AG04449 (cell line): ENCODE data around the gene CCDC171.

Experiments used
- CTCF ChIA-PET: fragments of 350-600 bp; formaldehyde crosslinking; extraction: SDS; loops from one replicate; lab custom pipeline; 2021; ENCODE audit warnings: antibody characterized with exemption; lab: Yijun Ruan, JAX
- POLR2A ChIA-PET: fragments of 400-600, 350-600 bp; formaldehyde crosslinking; extraction: SDS; loops from one replicate; lab custom pipeline; 2020; ENCODE audit warnings: antibody characterized with exemption, inconsistent platforms; lab: Yijun Ruan, JAX
- DNase-seq: peaks from one replicate; pipeline ENCODE4 v3.0.0-alpha.2; 2010; ENCODE audit warnings: low read depth, low spot score
- H3K4me3 ChIP-seq: 2 replicates; pipeline ENCODE4 v1.5.1; 2011; ENCODE audit warnings: low read depth, mild to moderate bottlenecking, control low read depth, low read length
- TF ChIP-seq, protein P1 (sequence below): IDR thresholded peaks from one replicate; pipeline ENCODE4 v1.5.1; 2011; ENCODE audit warnings: mild to moderate bottlenecking, moderate library complexity, low read length, control low read depth, inconsistent platforms; ENCODE audit not compliant: insufficient read depth; ENCODE audit errors: missing control alignments

CCDC171 gene

DNA sequence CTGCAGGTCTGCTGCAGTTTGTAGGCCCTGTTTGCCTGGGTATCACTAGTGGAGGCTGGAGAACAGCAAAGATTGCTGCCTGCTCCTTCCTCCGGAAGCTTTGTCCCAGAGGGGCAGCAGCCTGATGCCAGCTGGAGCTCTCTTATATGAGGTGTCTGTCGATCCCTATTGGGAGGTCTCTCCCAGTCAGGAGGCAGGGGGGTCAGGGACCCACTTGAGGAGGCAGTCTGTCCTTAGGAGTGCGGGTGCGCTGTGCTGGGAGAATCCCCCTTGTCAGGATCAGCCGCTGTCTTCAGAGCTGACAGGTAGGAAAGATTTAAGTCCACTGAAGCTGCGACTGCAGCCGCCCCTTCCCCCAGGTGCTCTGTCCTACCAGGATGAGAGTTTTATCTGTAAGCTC lies 64.9 kb downstream of the CCDC171 start:
- TF ChIP-seq, protein P1, sequence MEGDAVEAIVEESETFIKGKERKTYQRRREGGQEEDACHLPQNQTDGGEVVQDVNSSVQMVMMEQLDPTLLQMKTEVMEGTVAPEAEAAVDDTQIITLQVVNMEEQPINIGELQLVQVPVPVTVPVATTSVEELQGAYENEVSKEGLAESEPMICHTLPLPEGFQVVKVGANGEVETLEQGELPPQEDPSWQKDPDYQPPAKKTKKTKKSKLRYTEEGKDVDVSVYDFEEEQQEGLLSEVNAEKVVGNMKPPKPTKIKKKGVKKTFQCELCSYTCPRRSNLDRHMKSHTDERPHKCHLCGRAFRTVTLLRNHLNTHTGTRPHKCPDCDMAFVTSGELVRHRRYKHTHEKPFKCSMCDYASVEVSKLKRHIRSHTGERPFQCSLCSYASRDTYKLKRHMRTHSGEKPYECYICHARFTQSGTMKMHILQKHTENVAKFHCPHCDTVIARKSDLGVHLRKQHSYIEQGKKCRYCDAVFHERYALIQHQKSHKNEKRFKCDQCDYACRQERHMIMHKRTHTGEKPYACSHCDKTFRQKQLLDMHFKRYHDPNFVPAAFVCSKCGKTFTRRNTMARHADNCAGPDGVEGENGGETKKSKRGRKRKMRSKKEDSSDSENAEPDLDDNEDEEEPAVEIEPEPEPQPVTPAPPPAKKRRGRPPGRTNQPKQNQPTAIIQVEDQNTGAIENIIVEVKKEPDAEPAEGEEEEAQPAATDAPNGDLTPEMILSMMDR: no peak
- POLR2A ChIA-PET: no interaction called here
- DNase-seq: no peak
- H3K4me3 ChIP-seq: no peak overlapping the region
- CTCF ChIA-PET: interaction anchor here (2.2 kb wide), 1 partner anchor 10 kb away, joined by 7 read pairs; no protein-coding TSS in a partner anchor

- DNase-seq: no peak
- no peak overlapping the region for H3K4me3 ChIP-seq
- TF ChIP-seq, protein P1: no peak
- CTCF ChIA-PET: interaction anchor here (1.9 to 2.2 kb wide), 2 partner anchors 10 to 13 kb away, joined by 7 to 9 read pairs; no protein-coding TSS in a partner anchor
- POLR2A ChIA-PET: no interaction called here
Measured at GRCh38 chr9:15618540-15619331, 65.9 kb downstream of the CCDC171 start.

DNA sequence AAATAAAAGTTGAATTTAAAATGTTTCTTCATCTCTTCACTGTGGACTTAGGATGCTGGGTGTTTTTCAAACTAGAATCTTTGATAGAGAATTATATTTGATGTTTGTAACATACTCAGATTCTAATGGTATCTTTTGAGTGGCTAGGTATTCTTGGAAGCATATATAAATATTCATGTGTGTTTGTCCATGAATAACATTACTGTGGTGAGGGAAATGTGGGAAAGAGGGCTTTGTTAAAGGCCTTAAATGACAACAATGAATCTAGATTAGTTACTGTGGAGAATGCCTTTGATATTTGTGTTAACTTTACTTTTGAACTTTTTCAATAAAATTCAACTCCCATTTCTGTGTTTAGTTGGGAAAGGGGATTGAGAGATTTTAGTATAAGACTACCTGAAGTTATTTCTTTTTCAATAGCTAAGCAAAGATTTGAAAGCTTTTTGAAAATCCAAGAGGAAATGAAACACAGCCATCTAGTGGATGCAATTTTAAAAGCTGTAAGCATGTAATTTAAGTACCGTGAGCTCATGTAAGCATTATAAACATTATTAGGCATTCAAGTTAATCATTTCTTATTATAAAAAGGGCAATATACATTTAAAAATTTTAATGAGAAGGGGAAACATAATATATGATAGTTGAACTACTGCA lies 69.6 kb downstream of the CCDC171 start:
- no peak for DNase-seq
- POLR2A ChIA-PET: no interaction called here
- TF ChIP-seq, protein P1: peak; percentile 9
- no peak overlapping the region for H3K4me3 ChIP-seq
- CTCF ChIA-PET: interaction anchor here (0.7 to 1.3 kb wide), 3 partner anchors 14 to 1634 kb away, joined by 3 read pairs; no protein-coding TSS in a partner anchor

- no peak overlapping the region for H3K4me3 ChIP-seq
- TF ChIP-seq, protein P1: no peak
- ChIA-PET POLR2A (no interaction called here), CTCF (interaction anchor here (1.8 kb wide), 1 partner anchor 9 kb away, joined by 5 read pairs; no protein-coding TSS in a partner anchor)
- DNase-seq: no peak
Measured at GRCh38 chr9:15635752-15636151, 82.9 kb downstream of the CCDC171 start.

- CTCF ChIA-PET: no interaction called here
- POLR2A ChIA-PET: no interaction called here
- H3K4me3 ChIP-seq: no peak overlapping the region
- TF ChIP-seq, protein P1: no peak
- DNase-seq: no peak
Measured at GRCh38 chr9:15640121-15640520, 87.3 kb downstream of the CCDC171 start.

GRCh38 chr9:15641291-15641690 lies 88.4 kb downstream of the CCDC171 start:
- TF ChIP-seq, protein P1: no peak
- DNase-seq: no peak
- ChIA-PET CTCF (interaction anchor here (0.6 to 1.4 kb wide), 7 partner anchors 11 to 428 kb away, joined by 3 to 7 read pairs (median 4); no protein-coding TSS in a partner anchor), POLR2A (no interaction called here)
- H3K4me3 ChIP-seq: no peak overlapping the region
